VCaP (cell line): Measurements from ENCODE around the gene B3GALT6.
"Not testable (repeated sequence)": the region's sequence is repeated elsewhere in the genome, so short reads cannot be mapped to it uniquely, and the experiment has no call there.

Experiments
- H3K27ac ChIP-seq: fragments of 450-650 bp; 2 replicates; pipeline ENCODE4 v1.5.1; 2017
- CTCF ChIP-seq: fragments of 450-650 bp; conservative IDR thresholded peaks from 2 replicates; pipeline ENCODE4 v1.5.1; 2017; ENCODE audit warnings: mild to moderate bottlenecking, moderate library complexity

The B3GALT6 gene

GRCh38 chr1:1189111-1189510 lies 42.9 kb upstream of the B3GALT6 start:
- no peak for TF ChIP-seq CTCF
- H3K27ac ChIP-seq = no peak overlapping the region

- TF ChIP-seq CTCF = no peak
- H3K27ac ChIP-seq = no peak overlapping the region
Measured at GRCh38 chr1:1191734-1192133, 40.3 kb upstream of the B3GALT6 start.

- no peak for TF ChIP-seq CTCF
- no peak overlapping the region for H3K27ac ChIP-seq
Measured at GRCh38 chr1:1194723-1195122, 37.3 kb upstream of the B3GALT6 start.

GRCh38 chr1:1195726-1196125 lies 36.3 kb upstream of the B3GALT6 start:
- H3K27ac ChIP-seq = not testable (repeated sequence)

GRCh38 chr1:1196431-1197187 lies 35.4 kb upstream of the B3GALT6 start:
- TF ChIP-seq CTCF = no peak
- H3K27ac ChIP-seq = no peak overlapping the region

- TF ChIP-seq CTCF = no peak
- no peak overlapping the region for H3K27ac ChIP-seq
Measured at GRCh38 chr1:1197188-1197500, 34.9 kb upstream of the B3GALT6 start.

- TF ChIP-seq CTCF = no peak
- no peak overlapping the region for H3K27ac ChIP-seq
Measured at GRCh38 chr1:1197551-1198422, 34.2 kb upstream of the B3GALT6 start.
